ENCODE results near the gene NSUN4.
"Not testable (repeated sequence)": the region's sequence is repeated elsewhere in the genome, so short reads cannot be mapped to it uniquely, and the experiment has no call there.

The NSUN4 gene

GRCh38 chr1:46328182-46328581, 12.4 kb upstream of the NSUN4 start:
- DNase-seq: not testable (repeated sequence)

- not testable (repeated sequence) for DNase-seq
Measured at GRCh38 chr1:46329807-46330206, 10.8 kb upstream of the NSUN4 start.

- not testable (repeated sequence) for DNase-seq
Measured at GRCh38 chr1:46330381-46330780, 10.2 kb upstream of the NSUN4 start.

- DNase-seq: not testable (repeated sequence)
Measured at GRCh38 chr1:46331786-46332540, 8.6 kb upstream of the NSUN4 start.

GRCh38 chr1:46333300-46334029, 7.1 kb upstream of the NSUN4 start:
- DNase-seq: no peak

- no peak for DNase-seq
Measured at GRCh38 chr1:46334030-46334384, 6.6 kb upstream of the NSUN4 start.

- DNase-seq: no peak
Measured at GRCh38 chr1:46335081-46335480, 5.5 kb upstream of the NSUN4 start.

- not testable (repeated sequence) for DNase-seq
Measured at GRCh38 chr1:46337409-46337808, 3.2 kb upstream of the NSUN4 start.

- no peak for DNase-seq
Measured at GRCh38 chr1:46341222-46342083, 846 bp downstream of the NSUN4 start.

GRCh38 chr1:46342084-46342656, 1.6 kb downstream of the NSUN4 start:
- no peak for DNase-seq

GRCh38 chr1:46342677-46343350, 2.2 kb downstream of the NSUN4 start:
- no peak for DNase-seq

GRCh38 chr1:46343351-46343695, 2.7 kb downstream of the NSUN4 start:
- no peak for DNase-seq

GRCh38 chr1:46343705-46344104, 3.1 kb downstream of the NSUN4 start:
- no peak for DNase-seq

GRCh38 chr1:46344481-46344880, 3.9 kb downstream of the NSUN4 start:
- no peak for DNase-seq

- DNase-seq: no peak
Measured at GRCh38 chr1:46345281-46345680, 4.7 kb downstream of the NSUN4 start.

GRCh38 chr1:46352363-46352762, 11.8 kb downstream of the NSUN4 start:
- DNase-seq: no peak

- not testable (repeated sequence) for DNase-seq
Measured at GRCh38 chr1:46355920-46356319, 15.3 kb downstream of the NSUN4 start.

GRCh38 chr1:46362158-46362557, 21.6 kb downstream of the NSUN4 start:
- DNase-seq: no peak

- DNase-seq: no peak
Measured at GRCh38 chr1:46363121-46363520, 22.5 kb downstream of the NSUN4 start.

- no peak for DNase-seq
Measured at GRCh38 chr1:46364612-46365011, 24.0 kb downstream of the NSUN4 start.

GRCh38 chr1:46365796-46366195, 25.2 kb downstream of the NSUN4 start:
- not testable (repeated sequence) for DNase-seq

- no peak for DNase-seq
Measured at GRCh38 chr1:46367072-46367471, 26.5 kb downstream of the NSUN4 start.

GRCh38 chr1:46367701-46368100, 27.1 kb downstream of the NSUN4 start:
- DNase-seq: not testable (repeated sequence)
